ENCODE results near the gene ELK3.

ELK3 gene

GRCh38 chr12:96289067-96289466 lies 94.9 kb downstream of the ELK3 start:
- ATAC-seq, result no peak

GRCh38 chr12:96293093-96293492 lies 98.9 kb downstream of the ELK3 start:
- ATAC-seq, result no peak

More at GRCh38 chr12:96289067-96289466, 94.9 kb downstream of the ELK3 start:
- TF ChIP-seq CREB5 (CRISPR knock-in tag; IDR thresholded peaks at IDR 0.05; ENCODE audit: low read depth), result no peak
- no peak for TF ChIP-seq SNAI2 (CRISPR knock-in tag; IDR thresholded peaks at IDR 0.05)
- TF ChIP-seq CSDC2 (CRISPR knock-in tag; IDR thresholded peaks at IDR 0.05), result no peak
- TF ChIP-seq GLIS3 (CRISPR knock-in tag; IDR thresholded peaks at IDR 0.05), result no peak
- TF ChIP-seq OSR1 (CRISPR knock-in tag; IDR thresholded peaks at IDR 0.05), result no peak
- TF ChIP-seq ZFP30 (CRISPR knock-in tag; IDR thresholded peaks at IDR 0.05), result no peak
- no peak for TF ChIP-seq BACH2 (CRISPR knock-in tag; IDR thresholded peaks at IDR 0.05; ENCODE audit: borderline replicate concordance)
- no peak for TF ChIP-seq ZFP3 (CRISPR knock-in tag; IDR thresholded peaks at IDR 0.05)
- no peak for TF ChIP-seq ESRRG (CRISPR knock-in tag; IDR thresholded peaks at IDR 0.05)
- no peak for TF ChIP-seq POU6F1 (CRISPR knock-in tag; IDR thresholded peaks at IDR 0.05; ENCODE audit: borderline replicate concordance, low read depth)
- TF ChIP-seq ARNTL (CRISPR knock-in tag; IDR thresholded peaks at IDR 0.05; ENCODE audit: borderline replicate concordance, low read depth), result no peak
- no peak for TF ChIP-seq ZNF8 (CRISPR knock-in tag; IDR thresholded peaks at IDR 0.05)
- TF ChIP-seq TSHZ2 (CRISPR knock-in tag; IDR thresholded peaks at IDR 0.05), result no peak
- TF ChIP-seq RARB (CRISPR knock-in tag; IDR thresholded peaks at IDR 0.05), result no peak
- no peak for TF ChIP-seq PATZ1 (CRISPR knock-in tag; IDR thresholded peaks at IDR 0.05; ENCODE audit: borderline replicate concordance)

More at GRCh38 chr12:96293093-96293492, 98.9 kb downstream of the ELK3 start:
- no peak for TF ChIP-seq OSR1 (CRISPR knock-in tag; IDR thresholded peaks at IDR 0.05)
- no peak for TF ChIP-seq ESRRG (CRISPR knock-in tag; IDR thresholded peaks at IDR 0.05)
- no peak for TF ChIP-seq ISL1 (CRISPR knock-in tag; IDR thresholded peaks at IDR 0.05)
- TF ChIP-seq CREB5 (CRISPR knock-in tag; IDR thresholded peaks at IDR 0.05; ENCODE audit: low read depth), result no peak
- no peak for TF ChIP-seq PATZ1 (CRISPR knock-in tag; IDR thresholded peaks at IDR 0.05; ENCODE audit: borderline replicate concordance)
- TF ChIP-seq TOX (CRISPR knock-in tag; IDR thresholded peaks at IDR 0.05; ENCODE audit: borderline replicate concordance), result no peak
- TF ChIP-seq POU6F1 (CRISPR knock-in tag; IDR thresholded peaks at IDR 0.05; ENCODE audit: borderline replicate concordance, low read depth), result no peak
